AG09309 (cell line): ENCODE data around the gene DNAAF2.

Experiments
- DNase-seq: peaks from one replicate; pipeline ENCODE4 v3.0.0-alpha.2; 2010; ENCODE audit warnings: low read depth
- H3K4me3 ChIP-seq: 2 replicates; pipeline ENCODE4 v1.5.1; 2011; ENCODE audit warnings: mild to moderate bottlenecking, low read depth, low read length, moderate library complexity; ENCODE audit not compliant: control insufficient read depth
- CTCF ChIP-seq: IDR thresholded peaks from 2 replicates; pipeline ENCODE4 v1.5.1; 2011; ENCODE audit warnings: mild to moderate bottlenecking, low read depth, low read length, inconsistent platforms; ENCODE audit not compliant: insufficient read depth, control insufficient read depth; ENCODE audit errors: missing control alignments

Gene DNAAF2

GRCh38 chr14:49614196-49614595 is 20.8 kb downstream of the DNAAF2 start:
- DNase-seq, result no peak
- TF ChIP-seq CTCF, result no peak
- H3K4me3 ChIP-seq, result no peak overlapping the region

DNA sequence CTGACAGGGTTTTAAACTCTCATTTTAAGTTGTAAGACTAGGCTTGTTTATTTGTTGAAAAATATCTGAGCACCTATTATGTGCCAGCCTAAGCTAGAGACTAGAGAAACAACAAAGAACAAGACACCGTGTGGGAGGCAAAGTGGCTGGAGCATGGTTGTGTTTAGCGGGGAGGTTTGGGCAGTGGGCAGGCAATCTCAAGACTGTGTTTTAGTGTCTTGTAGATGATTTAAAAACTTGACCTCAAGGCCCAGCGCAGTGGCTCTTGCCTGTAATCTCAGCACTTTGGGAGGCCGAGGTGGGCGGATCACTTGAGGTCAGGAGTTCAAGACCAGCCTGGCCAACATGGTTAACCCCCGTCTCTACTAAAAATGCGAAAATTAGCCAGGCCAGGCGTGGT is 22.4 kb downstream of the DNAAF2 start:
- TF ChIP-seq CTCF, result no peak
- DNase-seq, result no peak
- H3K4me3 ChIP-seq, result no peak overlapping the region

GRCh38 chr14:49612251-49612650 is 22.8 kb downstream of the DNAAF2 start:
- DNase-seq, result no peak
- no peak for TF ChIP-seq CTCF
- H3K4me3 ChIP-seq, result no peak overlapping the region

GRCh38 chr14:49607583-49607982 is 27.5 kb downstream of the DNAAF2 start:
- no peak for DNase-seq
- TF ChIP-seq CTCF, result no peak
- H3K4me3 ChIP-seq, result no peak overlapping the region

DNA sequence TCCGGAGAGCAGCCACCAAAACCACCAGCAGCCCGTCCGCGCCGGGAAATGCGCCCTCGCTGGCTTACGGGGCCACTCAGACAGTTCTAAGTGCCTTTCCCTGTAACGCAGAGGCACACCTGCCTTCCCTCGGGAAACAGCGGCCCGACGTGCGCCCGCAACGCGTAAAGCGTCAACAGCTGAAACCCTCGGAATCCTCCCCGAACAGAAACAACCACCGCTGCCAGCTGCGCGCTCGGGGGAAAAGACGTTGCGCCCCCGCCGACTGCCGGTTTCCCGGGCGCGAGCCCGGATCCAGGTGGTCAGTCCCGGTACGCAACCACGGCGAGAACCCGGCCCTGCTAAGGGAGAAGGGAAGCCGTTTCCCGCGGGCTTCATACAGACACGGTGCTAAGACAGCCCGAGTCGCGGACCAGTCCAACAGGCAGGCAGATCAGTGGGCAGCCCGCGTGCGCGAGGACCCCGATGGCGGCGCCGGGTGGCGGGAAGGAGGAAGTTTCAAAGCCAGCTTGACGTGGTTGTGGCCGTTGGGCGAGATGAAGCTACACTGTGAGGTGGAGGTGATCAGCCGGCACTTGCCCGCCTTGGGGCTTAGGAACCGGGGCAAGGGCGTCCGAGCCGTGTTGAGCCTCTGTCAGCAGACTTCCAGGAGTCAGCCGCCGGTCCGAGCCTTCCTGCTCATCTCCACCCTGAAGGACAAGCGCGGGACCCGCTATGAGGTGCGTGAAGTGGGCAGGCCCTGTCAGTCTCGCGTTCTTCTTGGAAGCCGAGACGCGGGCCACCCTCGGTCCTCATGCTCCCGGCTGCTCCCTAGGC is 36.4 kb downstream of the DNAAF2 start, which contains the start of gene LRR1:
TSS of gene LRR1 (plus strand) at position 456 of the 816 bp plus-strand sequence. CDS start at position 537, 81 bp downstream.
- no peak for TF ChIP-seq CTCF
- peak within 1 kb of the TSS; percentile 97 for H3K4me3 ChIP-seq
- DNase-seq, result no peak

DNA sequence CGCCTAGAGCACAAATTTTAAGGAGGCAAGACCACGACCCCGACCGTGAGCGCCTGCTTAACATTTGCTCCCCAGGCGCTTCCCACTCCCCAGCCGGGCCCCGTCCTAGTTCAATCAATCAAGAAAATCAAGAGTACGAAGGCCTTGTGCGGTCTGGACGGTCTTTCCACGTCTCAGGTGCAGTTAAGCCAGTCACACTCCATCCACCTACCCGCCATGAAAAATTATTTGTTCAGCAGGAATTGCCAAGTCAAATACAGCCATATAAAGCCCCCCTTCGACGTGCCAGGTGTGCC is 36.9 kb downstream of the DNAAF2 start:
- TF ChIP-seq CTCF, result no peak
- H3K4me3 ChIP-seq, result peak overlapping the region; percentile 97
- DNase-seq, result no peak
